Keratinocyte (primary cell): Measurements from ENCODE around the gene P2RY2. TPM values are rescaled to one million over a fixed set of nuclear protein-coding genes. Genes with fewer than 3 reads are reported as not detected.
A peak's percentile ranks its signal among the peaks of the same experiment; 100 is the strongest.
"Not testable (repeated sequence)": the region's sequence is repeated elsewhere in the genome, so short reads cannot be mapped to it uniquely, and the experiment has no call there.

Experiments used
- DNase-seq: peaks from one replicate; pipeline ENCODE4 v3.0.0-alpha.2; 2011; ENCODE audit warnings: low read depth, missing footprints, low spot score
- FAIRE-seq: peaks from 2 replicates; lab custom pipeline; 2011; peaks lifted over from hg19 to GRCh38; lab: Jason Lieb, UNC
- H2AFZ ChIP-seq: 2 replicates; pipeline ENCODE4 v1.6.0; 2012; ENCODE audit warnings: low read length, control low read depth, inconsistent platforms; ENCODE audit not compliant: control insufficient read depth
- H3K27ac ChIP-seq: 2 replicates; pipeline ENCODE4 v1.5.1; 2011; ENCODE audit warnings: low read length; ENCODE audit not compliant: control insufficient read depth, insufficient read depth
- H3K27me3 ChIP-seq: 3 replicates; pipeline ENCODE4 v1.6.0; 2011; ENCODE audit warnings: low read length; ENCODE audit not compliant: control insufficient read depth, insufficient read depth; ENCODE audit errors: extremely low read depth
- H3K36me3 ChIP-seq, 2 experiments: 2 replicates in 1 of 2; 3 replicates in 1 of 2; pipeline ENCODE4 v1.5.1; 2011; ENCODE audit warnings: low read length in 2 of 2, mild to moderate bottlenecking in 1 of 2; ENCODE audit not compliant: control insufficient read depth in 2 of 2, insufficient read depth in 2 of 2; ENCODE audit errors: extremely low read depth in 1 of 2
- H3K4me1 ChIP-seq: 3 replicates; pipeline ENCODE4 v1.5.1; 2011; ENCODE audit warnings: low read length; ENCODE audit not compliant: control insufficient read depth, insufficient read depth; ENCODE audit errors: extremely low read depth
- H3K4me2 ChIP-seq: 3 replicates; pipeline ENCODE4 v1.6.0; 2011; ENCODE audit warnings: low read depth, low read length; ENCODE audit not compliant: control insufficient read depth, insufficient read depth; ENCODE audit errors: extremely low read depth
- H3K4me3 ChIP-seq, 3 experiments: fragments of 200-600 bp in 1 of 3; sonication (generic) in 1 of 3; 2 replicates in 2 of 3; 3 replicates in 1 of 3; pipeline ENCODE4 v1.5.1; 2011 to 2016; ENCODE audit warnings: low read length in 3 of 3, mild to moderate bottlenecking in 3 of 3, control low read depth in 2 of 3, inconsistent platforms in 1 of 3, low read depth in 1 of 3, mixed read lengths in 1 of 3, mixed run types in 1 of 3, moderate library complexity in 1 of 3; ENCODE audit not compliant: control insufficient read depth in 2 of 3, insufficient read depth in 2 of 3; ENCODE audit errors: extremely low read depth in 1 of 3
- H3K79me2 ChIP-seq: 2 replicates; pipeline ENCODE4 v1.6.0; 2012; ENCODE audit warnings: low read length; ENCODE audit not compliant: control insufficient read depth, insufficient read depth
- H3K9ac ChIP-seq: 3 replicates; pipeline ENCODE4 v1.6.0; 2011; ENCODE audit warnings: low read length; ENCODE audit not compliant: control insufficient read depth, insufficient read depth; ENCODE audit errors: extremely low read depth
- H3K9me1 ChIP-seq: 3 replicates; pipeline ENCODE4 v1.6.0; 2011; ENCODE audit warnings: low read length; ENCODE audit not compliant: control insufficient read depth, insufficient read depth; ENCODE audit errors: extremely low read depth
- H3K9me3 ChIP-seq: 2 replicates; pipeline ENCODE4 v1.5.1; 2012; ENCODE audit warnings: low read depth, low read length; ENCODE audit not compliant: control insufficient read depth
- H4K20me1 ChIP-seq: 3 replicates; pipeline ENCODE4 v1.6.0; 2011; ENCODE audit warnings: low read length; ENCODE audit not compliant: control insufficient read depth, insufficient read depth; ENCODE audit errors: extremely low read depth
- CTCF ChIP-seq, 3 experiments: IDR thresholded peaks in 1 of 3; conservative IDR thresholded peaks in 1 of 3; optimal IDR thresholded peaks in 1 of 3; 2 replicates in 2 of 3; 3 replicates in 1 of 3; pipeline versions ENCODE3 to v1.5.1; 2011; ENCODE audit warnings: low read length in 3 of 3, mild to moderate bottlenecking in 3 of 3, moderate library complexity in 2 of 3, control low read depth in 1 of 3, inconsistent platforms in 1 of 3; ENCODE audit not compliant: insufficient read depth in 2 of 3; ENCODE audit errors: extremely low read depth in 1 of 3
- EZH2 ChIP-seq: IDR thresholded peaks from one replicate; pipeline ENCODE4 v1.6.1; 2012; ENCODE audit warnings: inconsistent platforms, mild to moderate bottlenecking, low read length, moderate library complexity
- dilution Hi-C: fragments of 300-500 bp; cut with MboI; formaldehyde crosslinking; loops from one replicate; pipeline ENCODE4 v1.7.0; 2020; ENCODE audit warnings: low sequenced_read_pairs; ENCODE audit not compliant: extremely low pct_ligation_motif_present
- polyA plus RNA-seq, 5 experiments: library from polyadenylated mRNA; depleted of rRNA in 3 of 5; stranded (reverse) in 3 of 5; stranded (forward) in 1 of 5; unstranded in 1 of 5; fragments of >200 nt; gene quantifications; 1 replicate in 1 of 5; 2 replicates in 3 of 5; 3 replicates in 1 of 5; pipeline versions ENCODE4 v1.2.1 to v1.2.3, GENCODE V29; 2011 to 2012; ENCODE audit warnings: missing spikeins in 2 of 5, low read depth in 1 of 5, low replicate concordance in 1 of 5

P2RY2 gene
- polyA plus RNA-seq, 1 donor (not counting 4 experiments of a cell fraction or from before 2014, with no cell fraction given), result 5.1 TPM

GRCh38 chr11:73270016-73270854 lies 52.2 kb downstream of the P2RY2 start:
- FAIRE-seq, result peak; percentile 49
- no peak for DNase-seq
- no peak overlapping the region for H3K4me3 ChIP-seq
- peak overlapping the region; percentile 7 for H3K4me2 ChIP-seq
- H4K20me1 ChIP-seq, result no peaks in the 10 kb centered on the region
- H3K9ac ChIP-seq, result no peak overlapping the region
- no peaks in the 10 kb centered on the region for H3K9me3 ChIP-seq
- dilution Hi-C loops, result no loop called here
- H2AFZ ChIP-seq, result no peak overlapping the region
- peaks cover 27% of the 10 kb centered on the region for H3K27me3 ChIP-seq
- H3K79me2 ChIP-seq, result no peaks in the 10 kb centered on the region
- no peak for TF ChIP-seq EZH2
- TF ChIP-seq CTCF (optimal IDR thresholded peaks at IDR 0.05 in 1 of 3, IDR thresholded peaks at IDR 0.05 in 1 of 3, conservative IDR thresholded peaks at IDR 0.05 in 1 of 3; ENCODE audit: extremely low read depth in 1 of 3, insufficient read depth in 2 of 3, low read length in 3 of 3), result peak in 1 of 3 experiments; percentile 2
- H3K9me1 ChIP-seq, result no peaks in the 10 kb centered on the region
- H3K36me3 ChIP-seq, result no peaks in the 10 kb centered on the region
- peaks cover 22% of the 10 kb centered on the region for H3K4me1 ChIP-seq
- H3K27ac ChIP-seq, result no peak overlapping the region

GRCh38 chr11:73270855-73271477 lies 52.9 kb downstream of the P2RY2 start:
- dilution Hi-C loops, result no loop called here
- peaks cover 22% of the 10 kb centered on the region for H3K4me1 ChIP-seq
- no peak overlapping the region for H3K4me3 ChIP-seq
- FAIRE-seq (no peak), DNase-seq (no peak)
- H3K9me1 ChIP-seq, result no peaks in the 10 kb centered on the region
- H3K27me3 ChIP-seq, result peaks cover 20% of the 10 kb centered on the region
- H3K4me2 ChIP-seq, result no peak overlapping the region
- no peak overlapping the region for H2AFZ ChIP-seq
- H3K9me3 ChIP-seq, result no peaks in the 10 kb centered on the region
- no peak for TF ChIP-seq EZH2
- TF ChIP-seq CTCF (optimal IDR thresholded peaks at IDR 0.05 in 1 of 3, IDR thresholded peaks at IDR 0.05 in 1 of 3, conservative IDR thresholded peaks at IDR 0.05 in 1 of 3; ENCODE audit: extremely low read depth in 1 of 3, insufficient read depth in 2 of 3, low read length in 3 of 3), result no peak
- no peak overlapping the region for H3K9ac ChIP-seq
- no peaks in the 10 kb centered on the region for H4K20me1 ChIP-seq
- H3K36me3 ChIP-seq, result no peaks in the 10 kb centered on the region
- no peak overlapping the region for H3K27ac ChIP-seq
- H3K79me2 ChIP-seq, result no peaks in the 10 kb centered on the region

- H4K20me1 ChIP-seq, H3K4me2 ChIP-seq, FAIRE-seq, H3K79me2 ChIP-seq, H3K27ac ChIP-seq, H3K9ac ChIP-seq, DNase-seq, H3K4me3 ChIP-seq, H3K9me3 ChIP-seq, H3K9me1 ChIP-seq, H2AFZ ChIP-seq, H3K36me3 ChIP-seq, dilution Hi-C loops: not testable (repeated sequence)
- Histone ChIP-seq H3K27me3 (peaks cover 16% of the 10 kb centered on the region), H3K4me1 (peaks cover 22% of the 10 kb centered on the region)
These were observed 53.4 kb downstream of the P2RY2 start for GRCh38 chr11:73271478-73271865.
